ENCODE data around the gene VEPH1.
"Not testable (repeated sequence)": the region's sequence is repeated elsewhere in the genome, so short reads cannot be mapped to it uniquely, and the experiment has no call there.

VEPH1 gene

GRCh38 chr3:157351981-157352380 lies 151.2 kb downstream of the VEPH1 start:
- Histone ChIP-seq H4K20me1 (ENCODE audit: low read depth, low read length) (no peaks in the 10 kb centered on the region), H3F3A (ENCODE audit: insufficient read depth) (no peaks in the 10 kb centered on the region), H3K4me2 (ENCODE audit: low read depth, low read length, poor library complexity, severe bottlenecking) (no peak overlapping the region), H3K79me2 (ENCODE audit: insufficient read depth, low read length) (no peaks in the 10 kb centered on the region), H3K9me3 (ENCODE audit: insufficient read depth, low read length) (no peaks in the 10 kb centered on the region), H3K27me3 (ENCODE audit: low read length) (no peaks in the 10 kb centered on the region), H3K4me3 (ENCODE audit: insufficient read depth, low read length, poor library complexity, severe bottlenecking) (no peak overlapping the region), H3K9me2 (replicated peaks; ENCODE audit: insufficient read depth, low read length) (no peaks in the 10 kb centered on the region), H3K36me3 (ENCODE audit: low read length) (no peaks in the 10 kb centered on the region), H2AFZ (ENCODE audit: low read depth, low read length, severe bottlenecking) (no peak overlapping the region), H3K27ac (ENCODE audit: low read depth, low read length) (no peak overlapping the region), H3K9ac (ENCODE audit: low read length) (no peak overlapping the region)
- no peak for TF ChIP-seq EZH2phosphoT487 (conservative IDR thresholded peaks at IDR 0.05; ENCODE audit: low read length)
- TF ChIP-seq, protein P1, sequence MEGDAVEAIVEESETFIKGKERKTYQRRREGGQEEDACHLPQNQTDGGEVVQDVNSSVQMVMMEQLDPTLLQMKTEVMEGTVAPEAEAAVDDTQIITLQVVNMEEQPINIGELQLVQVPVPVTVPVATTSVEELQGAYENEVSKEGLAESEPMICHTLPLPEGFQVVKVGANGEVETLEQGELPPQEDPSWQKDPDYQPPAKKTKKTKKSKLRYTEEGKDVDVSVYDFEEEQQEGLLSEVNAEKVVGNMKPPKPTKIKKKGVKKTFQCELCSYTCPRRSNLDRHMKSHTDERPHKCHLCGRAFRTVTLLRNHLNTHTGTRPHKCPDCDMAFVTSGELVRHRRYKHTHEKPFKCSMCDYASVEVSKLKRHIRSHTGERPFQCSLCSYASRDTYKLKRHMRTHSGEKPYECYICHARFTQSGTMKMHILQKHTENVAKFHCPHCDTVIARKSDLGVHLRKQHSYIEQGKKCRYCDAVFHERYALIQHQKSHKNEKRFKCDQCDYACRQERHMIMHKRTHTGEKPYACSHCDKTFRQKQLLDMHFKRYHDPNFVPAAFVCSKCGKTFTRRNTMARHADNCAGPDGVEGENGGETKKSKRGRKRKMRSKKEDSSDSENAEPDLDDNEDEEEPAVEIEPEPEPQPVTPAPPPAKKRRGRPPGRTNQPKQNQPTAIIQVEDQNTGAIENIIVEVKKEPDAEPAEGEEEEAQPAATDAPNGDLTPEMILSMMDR (IDR thresholded peaks at IDR 0.05; ENCODE audit: insufficient read depth, low read length, poor library complexity, severe bottlenecking): no peak

GRCh38 chr3:157350651-157351050 lies 152.6 kb downstream of the VEPH1 start:
- not testable (repeated sequence) for H3K27me3 ChIP-seq (ENCODE audit: low read length); H3K36me3 ChIP-seq (ENCODE audit: low read length); H3K9me2 ChIP-seq (replicated peaks; ENCODE audit: insufficient read depth, low read length); H3K4me2 ChIP-seq (ENCODE audit: low read depth, low read length, poor library complexity, severe bottlenecking); H3K9me3 ChIP-seq (ENCODE audit: insufficient read depth, low read length); H3K79me2 ChIP-seq (ENCODE audit: insufficient read depth, low read length); H2AFZ ChIP-seq (ENCODE audit: low read depth, low read length, severe bottlenecking); H3F3A ChIP-seq (ENCODE audit: insufficient read depth); H3K27ac ChIP-seq (ENCODE audit: low read depth, low read length); H4K20me1 ChIP-seq (ENCODE audit: low read depth, low read length); H3K9ac ChIP-seq (ENCODE audit: low read length); H3K4me3 ChIP-seq (ENCODE audit: insufficient read depth, low read length, poor library complexity, severe bottlenecking)

GRCh38 chr3:157348304-157349075 lies 154.7 kb downstream of the VEPH1 start:
- H3K9me2 ChIP-seq (replicated peaks; ENCODE audit: insufficient read depth, low read length); H2AFZ ChIP-seq (ENCODE audit: low read depth, low read length, severe bottlenecking); H3K4me3 ChIP-seq (ENCODE audit: insufficient read depth, low read length, poor library complexity, severe bottlenecking): not testable (repeated sequence)

GRCh38 chr3:157347577-157348303 lies 155.5 kb downstream of the VEPH1 start:
- H3K9me3 ChIP-seq (ENCODE audit: insufficient read depth, low read length): no peaks in the 10 kb centered on the region
- H3K4me3 ChIP-seq (ENCODE audit: insufficient read depth, low read length, poor library complexity, severe bottlenecking): no peak overlapping the region
- no peak overlapping the region for H3K4me2 ChIP-seq (ENCODE audit: low read depth, low read length, poor library complexity, severe bottlenecking)
- no peaks in the 10 kb centered on the region for H3K9me2 ChIP-seq (replicated peaks; ENCODE audit: insufficient read depth, low read length)
- H3F3A ChIP-seq (ENCODE audit: insufficient read depth): no peaks in the 10 kb centered on the region
- H3K27ac ChIP-seq (ENCODE audit: low read depth, low read length): no peak overlapping the region
- H2AFZ ChIP-seq (ENCODE audit: low read depth, low read length, severe bottlenecking): no peak overlapping the region
- TF ChIP-seq EZH2phosphoT487 (conservative IDR thresholded peaks at IDR 0.05; ENCODE audit: low read length): no peak
- TF ChIP-seq, protein P1 (IDR thresholded peaks at IDR 0.05; ENCODE audit: insufficient read depth, low read length, poor library complexity, severe bottlenecking): no peak
- H4K20me1 ChIP-seq (ENCODE audit: low read depth, low read length): no peaks in the 10 kb centered on the region
- H3K79me2 ChIP-seq (ENCODE audit: insufficient read depth, low read length): no peaks in the 10 kb centered on the region
- no peaks in the 10 kb centered on the region for H3K27me3 ChIP-seq (ENCODE audit: low read length)
- H3K36me3 ChIP-seq (ENCODE audit: low read length): no peaks in the 10 kb centered on the region
- H3K9ac ChIP-seq (ENCODE audit: low read length): no peak overlapping the region

More at GRCh38 chr3:157348304-157349075, 154.7 kb downstream of the VEPH1 start:
- H3K27me3 ChIP-seq (ENCODE audit: low read length); H4K20me1 ChIP-seq (ENCODE audit: low read depth, low read length); H3F3A ChIP-seq (ENCODE audit: insufficient read depth); H3K9me3 ChIP-seq (ENCODE audit: insufficient read depth, low read length); H3K36me3 ChIP-seq (ENCODE audit: low read length); H3K4me2 ChIP-seq (ENCODE audit: low read depth, low read length, poor library complexity, severe bottlenecking); H3K79me2 ChIP-seq (ENCODE audit: insufficient read depth, low read length); H3K27ac ChIP-seq (ENCODE audit: low read depth, low read length); H3K9ac ChIP-seq (ENCODE audit: low read length): not testable (repeated sequence)

Measured in SU-DHL-6 (cell line).